OCI-LY3 (cell line): ENCODE data around the gene SAMSN1.

ENCODE experiments used
- CTCF ChIP-seq: fragments of 200-600, 300-600 bp; sonication (generic); IDR thresholded peaks from 2 replicates; pipeline ENCODE4 v1.5.1; 2014; ENCODE audit warnings: antibody characterized with exemption, low read length, low read depth
- EZH2phosphoT487 ChIP-seq: fragments of 200-600 bp; shearing (Covaris generic); IDR thresholded peaks from 2 replicates; pipeline ENCODE4 v1.6.1; 2018; ENCODE audit warnings: antibody characterized with exemption, mixed run types, low read depth

- TF ChIP-seq CTCF: no peak
- no peak for TF ChIP-seq EZH2phosphoT487
Measured at GRCh38 chr21:14572204-14572780, 26.2 kb upstream of the SAMSN1 start.
